ENCODE measurements around the gene SLC35G6.

GRCh38 chr17:7479213-7480088 lies 1.8 kb upstream of the SLC35G6 start, which contains the start of gene ZBTB4:
- TF ChIP-seq, protein P1, sequence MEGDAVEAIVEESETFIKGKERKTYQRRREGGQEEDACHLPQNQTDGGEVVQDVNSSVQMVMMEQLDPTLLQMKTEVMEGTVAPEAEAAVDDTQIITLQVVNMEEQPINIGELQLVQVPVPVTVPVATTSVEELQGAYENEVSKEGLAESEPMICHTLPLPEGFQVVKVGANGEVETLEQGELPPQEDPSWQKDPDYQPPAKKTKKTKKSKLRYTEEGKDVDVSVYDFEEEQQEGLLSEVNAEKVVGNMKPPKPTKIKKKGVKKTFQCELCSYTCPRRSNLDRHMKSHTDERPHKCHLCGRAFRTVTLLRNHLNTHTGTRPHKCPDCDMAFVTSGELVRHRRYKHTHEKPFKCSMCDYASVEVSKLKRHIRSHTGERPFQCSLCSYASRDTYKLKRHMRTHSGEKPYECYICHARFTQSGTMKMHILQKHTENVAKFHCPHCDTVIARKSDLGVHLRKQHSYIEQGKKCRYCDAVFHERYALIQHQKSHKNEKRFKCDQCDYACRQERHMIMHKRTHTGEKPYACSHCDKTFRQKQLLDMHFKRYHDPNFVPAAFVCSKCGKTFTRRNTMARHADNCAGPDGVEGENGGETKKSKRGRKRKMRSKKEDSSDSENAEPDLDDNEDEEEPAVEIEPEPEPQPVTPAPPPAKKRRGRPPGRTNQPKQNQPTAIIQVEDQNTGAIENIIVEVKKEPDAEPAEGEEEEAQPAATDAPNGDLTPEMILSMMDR (conservative IDR thresholded peaks at IDR 0.05 in 1 of 2, IDR thresholded peaks at IDR 0.05 in 1 of 2; ENCODE audit: extremely low read depth in 1 of 2, insufficient read depth in 1 of 2, low read depth in 1 of 2, low read length in 2 of 2): no peak
- TF ChIP-seq EZH2 (IDR thresholded peaks at IDR 0.05; ENCODE audit: borderline replicate concordance, low read length): no peak

Data from mammary epithelial cell (primary cell).